Nephron progenitor cell (in vitro differentiated cells): ENCODE data around the gene CNIH4.
"Not testable (repeated sequence)": the region's sequence is repeated elsewhere in the genome, so short reads cannot be mapped to it uniquely, and the experiment has no call there.

Experiments used
- DNase-seq: peaks from one replicate; pipeline ENCODE4 v3.0.0; 2021
- H3K27ac Mint-ChIP-seq: 2 replicates; pipeline ENCODE4 v1.8.0; 2021; ENCODE audit warnings: mild to moderate bottlenecking, moderate library complexity, mixed read lengths
- H3K27me3 Mint-ChIP-seq: 2 replicates; pipeline ENCODE4 v1.8.0; 2021; ENCODE audit warnings: mild to moderate bottlenecking, low read depth, mixed read lengths; ENCODE audit not compliant: poor library complexity
- H3K36me3 Mint-ChIP-seq: 2 replicates; pipeline ENCODE4 v1.8.0; 2021; ENCODE audit warnings: low read depth, mixed read lengths
- H3K4me1 Mint-ChIP-seq: 2 replicates; pipeline ENCODE4 v1.8.0; 2021; ENCODE audit warnings: mixed read lengths
- H3K4me3 Mint-ChIP-seq: 2 replicates; pipeline ENCODE4 v1.8.0; 2021; ENCODE audit warnings: mild to moderate bottlenecking, moderate library complexity, mixed read lengths
- H3K9me3 Mint-ChIP-seq: 2 replicates; pipeline ENCODE4 v1.8.0; 2021; ENCODE audit warnings: mild to moderate bottlenecking, moderate library complexity, mixed read lengths
- TF ChIP-seq, protein P1 (sequence below): fragments of 200-600 bp; sonication (generic); IDR thresholded peaks from 2 replicates; pipeline ENCODE4 v1.5.0; 2021; ENCODE audit warnings: antibody characterized with exemption

The CNIH4 gene

DNA sequence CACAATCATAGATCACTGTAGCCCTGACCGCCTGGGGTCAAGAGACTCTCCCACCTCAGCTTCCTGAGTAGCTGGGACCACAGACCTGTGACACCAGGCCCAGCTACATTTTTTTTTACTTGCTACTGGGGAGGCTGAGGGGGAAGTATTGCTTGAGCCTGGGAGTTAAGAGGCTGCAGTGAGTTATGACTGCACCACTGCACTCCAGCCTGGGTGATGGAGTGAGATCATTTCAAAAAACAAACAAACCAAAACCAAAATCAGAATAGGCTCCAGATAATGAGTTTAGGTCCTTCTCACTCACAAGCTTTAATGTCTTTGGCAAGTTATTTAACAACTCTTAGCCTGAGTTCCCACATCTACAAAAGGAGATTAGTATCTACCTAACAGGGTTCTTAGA is 55.1 kb downstream of the CNIH4 start:
- peak overlapping the region; percentile 64 for H3K27ac Mint-ChIP-seq
- peaks cover 67% of the 10 kb centered on the region for H3K36me3 Mint-ChIP-seq
- H3K4me1 Mint-ChIP-seq, result peaks cover 11% of the 10 kb centered on the region
- TF ChIP-seq, protein P1, sequence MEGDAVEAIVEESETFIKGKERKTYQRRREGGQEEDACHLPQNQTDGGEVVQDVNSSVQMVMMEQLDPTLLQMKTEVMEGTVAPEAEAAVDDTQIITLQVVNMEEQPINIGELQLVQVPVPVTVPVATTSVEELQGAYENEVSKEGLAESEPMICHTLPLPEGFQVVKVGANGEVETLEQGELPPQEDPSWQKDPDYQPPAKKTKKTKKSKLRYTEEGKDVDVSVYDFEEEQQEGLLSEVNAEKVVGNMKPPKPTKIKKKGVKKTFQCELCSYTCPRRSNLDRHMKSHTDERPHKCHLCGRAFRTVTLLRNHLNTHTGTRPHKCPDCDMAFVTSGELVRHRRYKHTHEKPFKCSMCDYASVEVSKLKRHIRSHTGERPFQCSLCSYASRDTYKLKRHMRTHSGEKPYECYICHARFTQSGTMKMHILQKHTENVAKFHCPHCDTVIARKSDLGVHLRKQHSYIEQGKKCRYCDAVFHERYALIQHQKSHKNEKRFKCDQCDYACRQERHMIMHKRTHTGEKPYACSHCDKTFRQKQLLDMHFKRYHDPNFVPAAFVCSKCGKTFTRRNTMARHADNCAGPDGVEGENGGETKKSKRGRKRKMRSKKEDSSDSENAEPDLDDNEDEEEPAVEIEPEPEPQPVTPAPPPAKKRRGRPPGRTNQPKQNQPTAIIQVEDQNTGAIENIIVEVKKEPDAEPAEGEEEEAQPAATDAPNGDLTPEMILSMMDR, result no peak
- H3K27me3 Mint-ChIP-seq, result no peaks in the 10 kb centered on the region
- H3K9me3 Mint-ChIP-seq, result no peaks in the 10 kb centered on the region
- H3K4me3 Mint-ChIP-seq, result no peak overlapping the region
- no peak for DNase-seq

DNA sequence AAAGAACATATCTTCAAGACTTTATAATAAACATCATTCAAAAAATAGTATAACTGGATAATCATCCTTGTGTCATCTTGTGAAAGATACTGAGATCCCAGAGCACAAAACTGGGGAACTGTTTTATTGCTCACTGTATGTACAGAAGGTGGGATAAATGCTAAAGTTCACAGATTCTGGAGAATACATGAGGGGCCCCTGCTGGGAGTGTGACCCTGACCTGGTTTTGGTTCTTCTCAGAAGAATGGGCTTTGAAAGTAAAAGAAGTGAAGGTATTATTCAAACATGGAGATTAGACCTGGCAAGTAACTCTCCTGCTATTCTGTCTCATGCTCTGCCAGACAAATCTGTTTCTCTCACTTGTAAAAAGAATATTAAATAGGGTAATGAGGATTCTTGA is 63.4 kb downstream of the CNIH4 start:
- DNase-seq, result no peak
- Mint-ChIP-seq H3K27ac (no peak overlapping the region), H3K36me3 (peaks cover 92% of the 10 kb centered on the region), H3K4me1 (no peaks in the 10 kb centered on the region), H3K27me3 (peaks cover 3% of the 10 kb centered on the region), H3K9me3 (no peaks in the 10 kb centered on the region), H3K4me3 (no peak overlapping the region)
- TF ChIP-seq, protein P1, result no peak

DNA sequence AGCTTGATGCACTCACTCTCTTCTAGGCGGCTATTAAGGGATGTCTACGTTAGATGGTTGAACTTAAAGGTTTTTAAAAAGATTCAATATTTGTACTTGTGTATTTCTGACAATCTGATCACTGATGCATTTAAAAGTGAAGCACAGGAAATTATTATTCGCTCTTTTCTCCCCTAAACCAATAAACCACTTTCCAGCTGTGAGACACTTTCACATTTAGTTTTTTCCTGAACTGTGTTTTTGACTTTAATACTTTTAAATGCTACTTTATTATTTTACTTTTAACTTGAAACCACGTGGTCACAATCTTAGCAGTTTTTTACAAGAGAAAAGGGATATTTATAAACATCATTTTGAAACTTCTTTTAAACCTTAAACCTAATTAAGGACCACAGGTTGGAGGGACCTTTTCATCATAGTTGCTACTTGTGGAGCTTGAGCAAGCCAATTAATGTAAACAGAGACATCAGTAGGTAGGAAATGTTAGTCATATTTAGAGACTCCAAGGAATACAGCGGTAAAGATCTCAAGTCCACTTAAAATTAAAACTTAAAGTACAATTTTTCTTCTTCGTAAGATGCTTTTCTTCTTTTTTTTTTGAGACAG is 68.7 kb downstream of the CNIH4 start:
- no peak for DNase-seq
- Mint-ChIP-seq H3K36me3 (peaks cover 83% of the 10 kb centered on the region), H3K27ac (no peak overlapping the region), H3K9me3 (no peaks in the 10 kb centered on the region), H3K27me3 (peaks cover 3% of the 10 kb centered on the region), H3K4me3 (no peak overlapping the region), H3K4me1 (peaks cover 14% of the 10 kb centered on the region)
- TF ChIP-seq, protein P1, result no peak

DNA sequence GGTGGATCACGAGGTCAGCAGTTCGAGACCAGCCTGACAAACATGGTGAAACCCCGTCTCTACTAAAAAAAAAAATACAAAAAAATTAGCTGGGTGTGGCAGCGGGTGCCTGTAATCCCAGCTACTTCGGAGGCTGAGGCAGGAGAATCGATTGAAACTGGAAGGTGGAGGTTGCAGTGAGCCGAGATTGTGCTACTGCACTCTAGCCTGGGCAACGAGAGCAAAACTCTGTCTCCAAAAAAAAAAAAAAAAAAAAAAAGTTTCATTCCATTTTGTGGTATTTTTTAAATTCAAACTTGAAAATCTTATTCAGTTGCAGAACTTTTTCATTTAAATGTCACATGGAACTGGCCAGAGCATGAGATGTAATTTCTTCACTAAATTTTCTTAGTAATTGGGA is 70.2 kb downstream of the CNIH4 start:
- not testable (repeated sequence) for H3K27me3 Mint-ChIP-seq, DNase-seq, H3K9me3 Mint-ChIP-seq, H3K4me3 Mint-ChIP-seq, H3K27ac Mint-ChIP-seq
- H3K36me3 Mint-ChIP-seq, result peaks cover 77% of the 10 kb centered on the region
- peaks cover 26% of the 10 kb centered on the region for H3K4me1 Mint-ChIP-seq

DNA sequence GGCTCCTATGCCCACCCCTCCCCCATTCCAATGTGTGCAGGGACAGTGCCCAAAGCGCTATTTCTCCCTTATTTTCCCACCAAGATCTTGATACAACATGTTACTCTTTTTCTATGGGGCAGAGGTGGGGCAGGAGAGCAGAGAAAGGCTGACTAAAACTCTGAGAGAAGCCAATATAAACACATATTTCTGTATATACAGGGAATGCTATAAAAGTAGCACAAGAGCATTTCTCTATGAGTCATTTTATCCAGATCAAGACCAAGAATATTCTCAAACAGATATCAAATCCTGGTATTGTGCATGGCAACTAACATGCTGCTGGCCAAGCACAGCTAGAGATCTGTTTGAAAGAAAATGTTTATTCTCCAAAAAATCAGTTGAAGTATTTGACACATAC is 70.7 kb downstream of the CNIH4 start:
- Mint-ChIP-seq H3K9me3 (no peaks in the 10 kb centered on the region), H3K27me3 (no peaks in the 10 kb centered on the region), H3K4me3 (no peak overlapping the region), H3K36me3 (peaks cover 72% of the 10 kb centered on the region), H3K27ac (no peak overlapping the region), H3K4me1 (peaks cover 31% of the 10 kb centered on the region)
- TF ChIP-seq, protein P1, result no peak
- DNase-seq, result no peak

DNA sequence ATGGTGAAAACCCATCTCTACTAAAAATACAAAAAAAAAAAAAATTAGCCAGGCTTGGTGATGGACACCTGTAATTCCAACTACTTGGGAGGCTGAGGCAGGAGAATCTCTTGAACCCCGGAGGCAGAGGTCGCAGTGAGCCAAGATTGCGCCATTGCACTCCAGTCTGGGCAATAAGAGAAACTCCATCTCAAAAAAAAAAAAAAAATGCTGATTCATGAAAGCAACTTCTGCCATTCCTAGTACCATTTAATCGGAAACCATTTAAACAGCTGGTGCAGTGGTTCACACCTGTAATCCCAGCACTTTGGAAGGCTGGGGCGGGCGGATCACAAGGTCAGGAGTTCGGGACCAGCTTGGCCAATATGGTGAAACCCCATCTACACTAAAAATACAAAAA is 72.0 kb downstream of the CNIH4 start:
- H3K9me3 Mint-ChIP-seq, H3K27ac Mint-ChIP-seq, H3K4me3 Mint-ChIP-seq, H3K27me3 Mint-ChIP-seq, DNase-seq: not testable (repeated sequence)
- peaks cover 59% of the 10 kb centered on the region for H3K36me3 Mint-ChIP-seq
- H3K4me1 Mint-ChIP-seq, result peaks cover 42% of the 10 kb centered on the region
